H1 (cell line): ENCODE results near the gene PIK3C2G. TPM values are rescaled to one million over a fixed set of nuclear protein-coding genes. Genes with fewer than 3 reads are reported as not detected.

ENCODE experiments used
- CTCF ChIA-PET: fragments of 300-600 bp; sonication (Branson Sonifier 250); formaldehyde crosslinking; loops from one replicate; lab custom pipeline; 2021; ENCODE audit not compliant: partially characterized antibody; lab: Charles Lee
- POLR2A ChIA-PET: fragments of 300-600 bp; sonication (Branson Sonifier 250); formaldehyde crosslinking; loops from one replicate; lab custom pipeline; 2021; ENCODE audit warnings: inconsistent platforms; ENCODE audit not compliant: partially characterized antibody; lab: Charles Lee
- DNase-seq, 2 experiments: peaks; one replicate each; pipeline versions ENCODE4 v3.0.0 to v3.0.0-alpha.2; 2010 to 2022; ENCODE audit warnings: low spot score in 2 of 2, low read depth in 1 of 2, mixed read lengths in 1 of 2
- FAIRE-seq: peaks from 2 replicates; lab custom pipeline; 2011; peaks lifted over from hg19 to GRCh38; lab: Jason Lieb, UNC
- H2AFZ ChIP-seq: 2 replicates; pipeline ENCODE4 v1.8.1; 2012; ENCODE audit warnings: low read length, inconsistent platforms
- H2AK5ac ChIP-seq: 2 replicates; pipeline ENCODE4 v1.6.1; 2013; ENCODE audit warnings: low read depth, low read length
- H2BK120ac ChIP-seq: replicated peaks from 2 replicates; pipeline ENCODE3; 2013; ENCODE audit warnings: low read depth, low read length, inconsistent platforms
- H2BK12ac ChIP-seq: 2 replicates; pipeline ENCODE4 v1.6.1; 2013; ENCODE audit warnings: low read depth, low read length
- H2BK15ac ChIP-seq: 2 replicates; pipeline ENCODE4 v1.6.1; 2013; ENCODE audit warnings: low read length
- H2BK20ac ChIP-seq: 2 replicates; pipeline ENCODE4 v1.6.1; 2013; ENCODE audit warnings: low read length
- H2BK5ac ChIP-seq: 2 replicates; pipeline ENCODE4 v1.6.1; 2013; ENCODE audit warnings: low read depth, low read length
- H3K14ac ChIP-seq: 2 replicates; pipeline ENCODE4 v1.6.1; 2013; ENCODE audit warnings: inconsistent platforms; ENCODE audit not compliant: insufficient read length
- H3K18ac ChIP-seq: 2 replicates; pipeline ENCODE4 v1.6.1; 2013; ENCODE audit warnings: low read length; ENCODE audit errors: extremely low read depth
- H3K23ac ChIP-seq: 2 replicates; pipeline ENCODE4 v1.6.1; 2013; ENCODE audit warnings: inconsistent platforms; ENCODE audit not compliant: insufficient read length
- H3K23me2 ChIP-seq: 2 replicates; pipeline ENCODE4 v1.6.1; 2013; ENCODE audit warnings: low read depth, low read length
- H3K27ac ChIP-seq: 2 replicates; pipeline ENCODE4 v1.6.1; 2011; ENCODE audit warnings: low read depth, low read length, inconsistent platforms
- H3K27me3 ChIP-seq, 4 experiments: replicated peaks in 1 of 4; 1 replicate in 1 of 4; 2 replicates in 3 of 4; pipeline versions ENCODE4 v1.6.1 to v1.8.1; 2011 to 2013; ENCODE audit warnings: low read length in 3 of 4, mild to moderate bottlenecking in 3 of 4, inconsistent platforms in 2 of 4, mixed read lengths in 2 of 4, moderate library complexity in 1 of 4; ENCODE audit not compliant: control insufficient read depth in 3 of 4, insufficient read depth in 3 of 4; ENCODE audit errors: extremely low read depth in 1 of 4
- H3K36me3 ChIP-seq, 4 experiments: 2 replicates each; pipeline versions ENCODE4 v1.6.1 to v1.8.1; 2011 to 2013; ENCODE audit warnings: mild to moderate bottlenecking in 4 of 4, low read length in 3 of 4, moderate library complexity in 2 of 4, control low read depth in 1 of 4, inconsistent platforms in 1 of 4; ENCODE audit not compliant: insufficient read depth in 4 of 4, control insufficient read depth in 2 of 4
- H3K4ac ChIP-seq: replicated peaks from 2 replicates; pipeline ENCODE3; 2013; ENCODE audit warnings: low read length, low read depth, mixed read lengths, inconsistent platforms; ENCODE audit not compliant: insufficient read length
- H3K4me1 ChIP-seq, 4 experiments: replicated peaks in 1 of 4; 1 replicate in 1 of 4; 2 replicates in 3 of 4; pipeline versions ENCODE4 v1.6.1 to v1.8.1; 2011 to 2013; ENCODE audit warnings: low read length in 3 of 4, inconsistent platforms in 2 of 4, mixed read lengths in 1 of 4; ENCODE audit not compliant: insufficient read depth in 4 of 4, control insufficient read depth in 3 of 4
- H3K4me2 ChIP-seq, 2 experiments: 2 replicates each; pipeline versions ENCODE4 v1.6.1 to v1.8.1; 2011 to 2013; ENCODE audit warnings: low read depth in 2 of 2, low read length in 2 of 2, control low read depth in 1 of 2, inconsistent platforms in 1 of 2, mild to moderate bottlenecking in 1 of 2; ENCODE audit not compliant: insufficient read depth in 1 of 2
- H3K4me3 ChIP-seq, 4 experiments: fragments of 200-600, 300-600 bp in 1 of 4; sonication (generic), shearing (Covaris generic), sonication (Bioruptor Twin) in 1 of 4; 2 replicates each; pipeline versions ENCODE4 v1.5.1 to v1.8.1; 2011 to 2016; ENCODE audit warnings: low read length in 4 of 4, low read depth in 3 of 4, control low read depth in 2 of 4, inconsistent platforms in 2 of 4, mild to moderate bottlenecking in 2 of 4, mixed read lengths in 1 of 4, moderate library complexity in 1 of 4; ENCODE audit not compliant: insufficient read depth in 2 of 4; ENCODE audit errors: extremely low read depth in 1 of 4
- H3K56ac ChIP-seq: replicated peaks from 2 replicates; pipeline ENCODE3; 2013; ENCODE audit warnings: low read depth, mild to moderate bottlenecking, mixed read lengths, low read length, inconsistent platforms; ENCODE audit not compliant: insufficient read length
- H3K79me1 ChIP-seq: 2 replicates; pipeline ENCODE4 v1.6.1; 2013; ENCODE audit warnings: low read depth, low read length, control low read depth
- H3K79me2 ChIP-seq, 2 experiments: 2 replicates each; pipeline versions ENCODE4 v1.6.1 to v1.8.1; 2012 to 2013; ENCODE audit warnings: low read length in 2 of 2, mild to moderate bottlenecking in 2 of 2, inconsistent platforms in 1 of 2; ENCODE audit not compliant: insufficient read depth in 2 of 2, control insufficient read depth in 1 of 2
- H3K9ac ChIP-seq, 4 experiments: replicated peaks in 1 of 4; 1 replicate in 1 of 4; 2 replicates in 3 of 4; pipeline versions ENCODE4 v1.6.1 to v1.8.1; 2011 to 2013; ENCODE audit warnings: low read depth in 3 of 4, low read length in 3 of 4, control low read depth in 2 of 4, mild to moderate bottlenecking in 2 of 4, moderate library complexity in 2 of 4, inconsistent platforms in 1 of 4; ENCODE audit errors: extremely low read depth in 1 of 4
- H3K9me3 ChIP-seq, 2 experiments: 2 replicates each; pipeline versions ENCODE4 v1.6.1 to v1.8.1; 2012 to 2013; ENCODE audit warnings: mild to moderate bottlenecking in 2 of 2, moderate library complexity in 2 of 2, control low read depth in 1 of 2, inconsistent platforms in 1 of 2, low read depth in 1 of 2, low read length in 1 of 2, mixed read lengths in 1 of 2; ENCODE audit not compliant: insufficient read depth in 2 of 2
- H4K20me1 ChIP-seq, 2 experiments: replicated peaks in 1 of 2; 2 replicates each; pipeline versions ENCODE3 to v1.8.1; 2011 to 2013; ENCODE audit warnings: inconsistent platforms in 2 of 2, low read length in 2 of 2, mild to moderate bottlenecking in 1 of 2; ENCODE audit not compliant: insufficient read depth in 2 of 2, control insufficient read depth in 1 of 2
- H4K5ac ChIP-seq: 2 replicates; pipeline ENCODE4 v1.6.1; 2013; ENCODE audit warnings: low read length, low read depth, mixed read lengths, inconsistent platforms; ENCODE audit not compliant: insufficient read length
- H4K8ac ChIP-seq: 2 replicates; pipeline ENCODE4 v1.8.0; 2013; ENCODE audit warnings: mild to moderate bottlenecking, moderate library complexity, low read length, inconsistent platforms; ENCODE audit not compliant: insufficient read depth; ENCODE audit errors: extremely low read depth
- H4K91ac ChIP-seq: replicated peaks from 2 replicates; pipeline ENCODE3; 2013; ENCODE audit warnings: low read length, mixed read lengths, inconsistent platforms; ENCODE audit not compliant: insufficient read length
- WGBS, 2 experiments: shearing (Covaris generic) in 1 of 2; methylation state at CpG; one replicate each; pipeline versions ENCODE4 v1.1.6 to v1.1.7; 2013 to 2015; ENCODE audit warnings: low lambda C conversion rate in 2 of 2, mixed read lengths in 2 of 2, inconsistent platforms in 1 of 2, low coverage in 1 of 2, missing lambda C conversion rate in 1 of 2; ENCODE audit not compliant: insufficient replicate concordance in 2 of 2, insufficient coverage in 1 of 2, insufficient read length in 1 of 2; ENCODE audit errors: extremely low coverage in 1 of 2, missing lambda C conversion rate in 1 of 2; 5-methylcytosine and 5-hydroxymethylcytosine counted together
- polyA plus RNA-seq, 7 experiments: library from polyadenylated mRNA; depleted of rRNA in 3 of 7; stranded (reverse) in 5 of 7; unstranded in 2 of 7; fragments of >200 nt in 5 of 7; fragments of 200-250 nt in 2 of 7; gene quantifications; 1 replicate in 5 of 7; 2 replicates in 1 of 7; 4 replicates in 1 of 7; pipeline versions ENCODE4 v1.2.1 to v1.2.3, GENCODE V29; 2011 to 2013; ENCODE audit warnings: missing spikeins in 2 of 7, mixed read lengths in 2 of 7
- total RNA-seq: library from RNA; stranded (reverse); fragmentation: NEBNext Ultra II Directional; extraction: Animal tissue kit (Norgen Biotek cat#: 25700); gene quantifications from 2 replicates; pipeline ENCODE4 v1.2.1, GENCODE V29; 2021
- TF ChIP-seq, protein P1 (sequence below): IDR thresholded peaks from 2 replicates; pipeline ENCODE4 v1.6.1; 2012; ENCODE audit warnings: inconsistent platforms

Gene PIK3C2G
- total and polyA plus RNA-seq, 2 of the 8 experiments (the other 6 are each of a cell fraction or from before 2014, with no cell fraction given): not detected

- Histone ChIP-seq H2AK5ac (no peak overlapping the region), H3K18ac (no peak overlapping the region), H2BK15ac (no peak overlapping the region), H2BK20ac (no peak overlapping the region), H2BK120ac (no peak overlapping the region), H3K4me1 (no peaks in the 10 kb centered on the region), H3K79me2 (no peaks in the 10 kb centered on the region), H4K91ac (no peak overlapping the region), H3K4me3 (no peak overlapping the region), H4K8ac (no peak overlapping the region), H2BK12ac (no peak overlapping the region), H4K20me1 (no peaks in the 10 kb centered on the region), H3K27me3 (no peaks in the 10 kb centered on the region), H3K9me3 (no peaks in the 10 kb centered on the region), H2AFZ (no peak overlapping the region), H3K4ac (no peak overlapping the region), H3K27ac (no peak overlapping the region), H3K14ac (no peak overlapping the region), H3K56ac (no peak overlapping the region), H3K4me2 (no peak overlapping the region), H2BK5ac (no peak overlapping the region), H3K79me1 (no peaks in the 10 kb centered on the region), H3K23me2 (no peaks in the 10 kb centered on the region), H3K36me3 (no peaks in the 10 kb centered on the region), H4K5ac (no peak overlapping the region), H3K23ac (no peak overlapping the region), H3K9ac (no peak overlapping the region)
- no peak for DNase-seq
- POLR2A ChIA-PET: no interaction called here
- CTCF ChIA-PET: interaction anchor here (0.6 to 2.0 kb wide), 7 partner anchors 13 to 1084 kb away, joined by 3 to 6 read pairs (median 4); no protein-coding TSS in a partner anchor
- 86% methylated on average over 4 of the region's 4 CpGs; no CpG with 5 or more reads in 1 of the 2 experiments for WGBS, 2 experiments
- TF ChIP-seq, protein P1, sequence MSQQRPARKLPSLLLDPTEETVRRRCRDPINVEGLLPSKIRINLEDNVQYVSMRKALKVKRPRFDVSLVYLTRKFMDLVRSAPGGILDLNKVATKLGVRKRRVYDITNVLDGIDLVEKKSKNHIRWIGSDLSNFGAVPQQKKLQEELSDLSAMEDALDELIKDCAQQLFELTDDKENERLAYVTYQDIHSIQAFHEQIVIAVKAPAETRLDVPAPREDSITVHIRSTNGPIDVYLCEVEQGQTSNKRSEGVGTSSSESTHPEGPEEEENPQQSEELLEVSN: no peak
- FAIRE-seq: no peak
Observed at GRCh38 chr12:18655351-18655750, 394.0 kb downstream of the PIK3C2G start.
